ENCODE data around the gene CIDEC.

The CIDEC gene, protein sequence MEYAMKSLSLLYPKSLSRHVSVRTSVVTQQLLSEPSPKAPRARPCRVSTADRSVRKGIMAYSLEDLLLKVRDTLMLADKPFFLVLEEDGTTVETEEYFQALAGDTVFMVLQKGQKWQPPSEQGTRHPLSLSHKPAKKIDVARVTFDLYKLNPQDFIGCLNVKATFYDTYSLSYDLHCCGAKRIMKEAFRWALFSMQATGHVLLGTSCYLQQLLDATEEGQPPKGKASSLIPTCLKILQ

DNA sequence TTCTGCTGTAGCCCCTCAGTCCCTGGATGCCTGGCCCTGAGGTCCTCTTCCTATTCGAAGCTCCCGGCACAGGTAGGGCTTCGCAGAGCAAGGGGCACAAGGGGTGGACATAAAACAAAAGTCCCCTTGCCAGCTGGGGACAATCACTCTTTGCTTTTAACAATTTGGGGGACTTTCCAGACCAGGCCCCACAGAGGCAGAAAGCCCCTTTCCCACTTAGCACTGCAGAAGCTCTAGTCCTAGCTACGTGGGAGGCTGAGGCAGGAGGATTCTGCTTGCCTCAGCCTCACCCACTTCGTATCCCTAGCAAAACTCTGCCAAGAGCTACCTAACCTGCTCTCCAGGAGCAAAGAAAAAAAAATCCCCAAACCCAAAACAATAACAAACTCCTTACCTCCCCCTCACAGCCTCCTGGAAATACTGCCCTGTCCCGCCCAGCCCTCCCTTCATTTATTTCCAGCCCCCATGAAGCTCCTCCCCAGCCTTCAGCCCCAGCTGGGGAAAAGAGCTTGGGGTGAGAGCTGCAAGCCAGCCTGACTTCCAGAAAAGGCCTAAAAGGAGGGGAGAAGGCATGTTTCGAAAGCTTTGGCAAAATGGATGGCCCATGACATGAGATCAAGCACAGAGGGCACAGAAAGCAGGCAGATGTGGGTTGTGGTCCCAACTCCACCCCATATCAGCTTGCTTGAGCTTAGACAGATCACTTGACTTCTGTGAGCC is at the start of gene CIDEC:
TSS of gene CIDEC (minus strand) at position 424 of the 720 bp plus-strand sequence. CDS start 1,767 bp downstream, outside the sequence.
- DNase-seq = no peak

GRCh38 chr3:9928158-9928557 is 48.1 kb upstream of the CIDEC start:
- no peak for DNase-seq

DNA sequence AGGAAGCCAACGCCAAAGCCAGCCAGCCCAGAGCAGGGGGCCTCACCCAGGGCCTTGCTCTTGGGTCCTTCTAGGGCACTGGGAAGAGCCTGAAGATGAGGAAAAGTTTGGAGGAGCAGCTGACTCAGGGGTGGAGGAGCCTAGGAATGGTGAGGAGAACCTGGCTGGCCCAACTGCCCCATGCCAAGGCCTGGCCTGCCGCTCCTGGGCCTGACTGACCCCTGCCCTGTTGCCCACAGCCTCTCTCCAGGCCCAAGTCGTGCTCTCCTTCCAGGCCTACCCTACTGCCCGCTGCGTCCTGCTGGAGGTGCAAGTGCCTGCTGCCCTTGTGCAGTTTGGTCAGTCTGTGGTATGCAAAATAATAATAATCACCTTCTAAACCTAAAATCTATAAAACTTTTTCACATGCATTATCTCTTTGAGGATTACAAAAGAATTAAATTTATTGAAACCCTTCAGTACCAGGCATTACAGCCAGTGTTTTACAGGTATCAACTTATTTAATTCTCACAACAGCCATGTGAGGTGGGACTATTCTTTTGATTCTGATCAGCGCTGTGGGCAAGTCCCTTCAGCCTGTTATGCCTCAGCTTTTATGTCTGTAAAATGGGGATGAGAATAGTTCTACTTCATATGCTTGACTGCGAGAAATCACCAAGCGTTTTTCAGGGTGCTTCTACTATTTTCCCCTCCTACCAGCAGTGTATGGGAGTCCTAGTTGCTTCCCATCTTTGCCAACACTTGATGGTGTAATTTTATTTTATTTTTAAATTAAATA is 38.4 kb upstream of the CIDEC start:
- no peak for DNase-seq

GRCh38 chr3:9917820-9918219 is 37.8 kb upstream of the CIDEC start:
- DNase-seq = no peak

DNA sequence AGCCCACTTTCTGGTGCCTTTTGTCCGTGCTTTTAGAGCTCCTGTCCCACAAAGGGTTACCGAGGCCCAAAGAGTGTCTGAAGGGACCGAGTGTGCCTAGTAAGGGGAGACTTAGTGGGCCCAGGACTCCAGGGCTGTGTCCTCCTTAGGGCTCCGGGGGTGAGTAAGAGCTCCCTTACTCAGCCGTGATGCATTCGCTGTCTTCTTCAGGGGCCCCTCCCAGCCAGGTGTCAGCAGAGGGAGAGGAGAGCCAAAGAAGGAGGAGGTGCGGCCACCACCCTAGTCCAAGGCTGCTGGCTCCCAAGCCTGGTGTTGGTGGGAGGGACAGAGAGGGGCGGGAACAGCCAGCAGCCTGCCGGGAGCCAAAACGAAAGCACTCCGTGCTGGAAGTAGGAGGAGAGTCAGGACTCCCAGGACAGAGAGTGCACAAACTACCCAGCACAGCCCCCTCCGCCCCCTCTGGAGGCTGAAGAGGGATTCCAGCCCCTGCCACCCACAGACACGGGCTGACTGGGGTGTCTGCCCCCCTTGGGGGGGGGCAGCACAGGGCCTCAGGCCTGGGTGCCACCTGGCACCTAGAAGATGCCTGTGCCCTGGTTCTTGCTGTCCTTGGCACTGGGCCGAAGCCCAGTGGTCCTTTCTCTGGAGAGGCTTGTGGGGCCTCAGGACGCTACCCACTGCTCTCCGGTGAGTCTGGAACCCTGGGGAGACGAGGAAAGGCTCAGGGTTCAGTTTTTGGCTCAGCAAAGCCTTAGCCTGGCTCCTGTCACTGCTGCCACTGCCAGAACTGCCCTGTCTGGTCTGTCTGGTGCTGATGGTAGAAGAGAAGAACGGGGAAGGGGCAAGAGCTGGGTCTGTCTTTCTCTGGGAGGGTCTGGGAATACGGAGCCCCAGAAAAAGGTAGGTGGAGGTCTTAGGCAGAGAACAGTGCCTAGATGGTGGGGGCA is 37.0 kb upstream of the CIDEC start, which contains the start of gene IL17RC:
TSS of gene IL17RC (plus strand) at position 365 of the 947 bp plus-strand sequence. CDS start at position 583, 218 bp downstream.
- DNase-seq = peak; percentile 13

- DNase-seq = no peak
These were observed 36.3 kb upstream of the CIDEC start for GRCh38 chr3:9916346-9916733.

- DNase-seq = no peak
These were observed 35.4 kb upstream of the CIDEC start for GRCh38 chr3:9915254-9916141.

GRCh38 chr3:9914559-9915253 is 34.7 kb upstream of the CIDEC start:
- no peak for DNase-seq

DNA sequence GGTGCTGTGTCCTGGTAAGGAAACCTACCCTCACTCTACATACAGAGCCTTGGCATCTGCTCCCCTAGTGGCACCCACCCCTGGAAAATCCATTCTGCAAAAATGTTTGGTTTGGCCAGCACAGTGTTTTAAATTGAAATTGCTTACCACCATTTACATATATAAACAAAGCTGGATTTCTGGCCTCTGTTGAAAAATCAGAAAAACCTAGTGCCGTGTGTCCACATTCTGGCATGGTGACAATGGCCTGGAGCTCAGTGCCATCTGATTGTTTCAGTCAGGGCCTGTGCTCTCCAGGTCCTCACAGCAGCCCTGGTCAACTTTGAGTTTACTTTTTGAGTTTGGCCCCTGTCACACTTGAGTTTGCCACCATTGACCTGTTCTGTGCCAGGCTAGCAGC is 34.0 kb upstream of the CIDEC start:
- no peak for DNase-seq

GRCh38 chr3:9913601-9914000 is 33.5 kb upstream of the CIDEC start:
- DNase-seq = no peak

DNA sequence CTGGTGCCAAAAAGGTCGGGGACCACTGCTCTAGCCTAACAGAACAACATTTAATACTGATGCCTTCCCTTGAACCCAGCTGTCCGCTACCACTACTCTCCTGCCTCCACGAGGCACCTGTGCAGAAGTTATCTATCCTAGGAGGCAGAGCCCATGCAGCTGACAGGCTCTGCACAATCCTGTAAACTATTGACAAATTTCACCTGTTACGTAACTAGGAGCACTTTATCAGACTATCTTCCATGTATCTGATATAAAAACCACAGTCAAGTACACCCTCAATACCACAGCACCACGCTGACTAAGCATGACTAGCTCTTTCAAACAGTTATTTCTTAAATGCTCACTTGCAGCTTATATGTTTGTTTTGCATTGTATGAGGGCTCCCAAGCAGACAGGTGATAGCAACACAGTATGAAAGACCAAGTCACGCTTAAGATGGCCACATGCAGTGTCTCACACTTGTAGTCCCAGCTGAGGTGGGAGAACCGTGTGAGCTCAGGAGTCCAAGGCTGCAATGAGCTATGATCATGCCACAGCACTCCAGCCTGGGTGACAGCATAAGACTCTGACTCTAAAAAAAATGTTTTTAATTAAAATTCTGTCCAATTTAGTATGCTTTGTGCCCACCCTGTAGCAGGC is 32.4 kb upstream of the CIDEC start:
- peak; percentile 28 for DNase-seq

DNA sequence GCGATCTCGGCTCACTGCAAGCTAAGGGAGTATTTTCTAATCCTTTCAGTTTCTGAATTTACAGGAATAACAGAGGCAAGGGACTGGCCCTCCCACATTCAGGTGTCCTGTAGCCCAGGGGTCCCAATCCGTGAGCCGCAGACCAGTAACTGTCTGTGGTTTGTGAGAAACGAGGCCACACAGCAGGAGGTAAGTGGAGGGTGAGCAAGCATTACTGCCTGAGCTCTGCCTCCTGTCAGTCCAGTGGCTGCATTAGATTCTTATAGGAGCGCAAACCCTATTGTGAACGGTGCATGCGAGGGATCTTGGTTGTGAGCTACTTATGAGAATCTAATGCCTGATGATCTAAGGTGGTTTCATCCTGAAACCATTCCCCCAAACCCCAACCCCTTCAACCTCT is 31.8 kb upstream of the CIDEC start:
- DNase-seq = no peak

DNA sequence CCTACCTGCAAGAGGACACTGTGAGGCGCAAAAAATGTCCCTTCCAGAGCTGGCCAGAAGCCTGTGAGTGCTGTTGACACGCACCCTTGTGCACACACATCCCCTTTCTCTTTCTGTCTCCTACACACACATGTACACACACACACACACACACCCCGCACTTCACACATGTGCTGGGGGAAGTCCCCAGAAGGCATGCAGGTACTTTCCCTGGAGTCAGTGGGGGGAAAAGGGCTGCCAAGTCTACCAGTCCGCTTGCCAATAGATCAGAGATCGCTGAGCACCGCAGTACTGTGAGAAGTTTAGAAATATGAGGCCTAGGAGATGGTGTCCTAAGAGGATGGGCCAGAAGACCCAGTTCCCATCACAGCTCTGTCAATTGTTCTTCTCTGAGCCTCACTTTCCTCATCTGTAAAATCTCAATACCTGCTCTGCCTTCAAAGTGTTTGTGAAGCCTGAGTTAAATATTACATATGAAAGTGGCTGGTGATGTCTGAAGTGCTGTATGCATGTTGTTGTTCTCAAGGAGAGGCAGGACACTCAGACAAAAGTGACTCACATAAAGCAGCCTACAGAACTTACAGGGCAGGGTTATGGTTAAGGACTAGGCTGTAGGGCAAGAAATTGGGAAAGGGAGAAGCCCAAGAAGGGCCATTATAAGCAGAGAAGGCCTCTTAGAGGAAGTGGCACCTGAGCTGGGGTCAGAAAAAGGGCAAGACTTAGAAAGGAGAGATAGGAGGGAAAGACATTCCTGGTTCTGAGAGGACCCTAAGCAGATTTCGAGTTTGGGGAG is 29.4 kb upstream of the CIDEC start:
- DNase-seq = peak; percentile 40

DNA sequence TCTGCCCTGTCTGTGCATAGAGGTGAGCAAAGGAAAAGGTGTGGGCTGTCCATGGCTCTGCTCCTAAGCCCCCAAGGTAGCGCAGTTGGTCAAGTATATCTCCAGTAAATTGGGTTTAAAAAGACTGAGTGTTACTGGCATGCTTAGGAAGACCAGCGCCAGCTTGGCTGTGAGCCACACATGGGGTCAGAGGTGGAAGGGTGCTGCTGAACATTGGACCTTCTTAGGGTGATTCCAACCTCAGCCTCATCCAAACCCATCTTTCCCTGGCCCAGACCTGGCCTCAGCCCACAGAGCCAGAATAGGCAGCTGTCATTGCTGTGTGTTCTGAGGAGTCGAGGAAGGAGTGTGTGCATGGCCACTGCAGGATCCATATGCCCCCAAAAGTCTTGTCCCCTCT is 28.2 kb upstream of the CIDEC start:
- DNase-seq = no peak

DNA sequence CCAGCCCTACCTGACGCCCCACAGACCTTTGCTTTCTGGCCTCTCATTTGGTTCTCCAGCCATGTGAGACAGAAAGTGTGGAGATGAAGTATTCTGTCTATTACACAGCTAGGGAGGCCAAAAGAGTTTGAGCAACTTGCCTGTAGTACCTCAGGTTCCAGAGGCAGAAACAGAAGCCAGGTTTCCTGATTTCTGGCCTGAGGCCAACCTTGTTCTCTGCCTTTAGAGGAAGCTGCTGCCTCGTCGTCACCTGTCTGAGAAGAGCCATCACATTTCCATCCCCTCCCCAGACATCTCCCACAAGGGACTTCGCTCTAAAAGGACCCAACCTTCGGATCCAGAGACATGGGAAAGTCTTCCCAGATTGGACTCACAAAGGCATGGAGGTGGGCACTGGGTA is 26.4 kb upstream of the CIDEC start:
- no peak for DNase-seq

- no peak for DNase-seq
These were observed 23.9 kb upstream of the CIDEC start for GRCh38 chr3:9903904-9904303.

DNA sequence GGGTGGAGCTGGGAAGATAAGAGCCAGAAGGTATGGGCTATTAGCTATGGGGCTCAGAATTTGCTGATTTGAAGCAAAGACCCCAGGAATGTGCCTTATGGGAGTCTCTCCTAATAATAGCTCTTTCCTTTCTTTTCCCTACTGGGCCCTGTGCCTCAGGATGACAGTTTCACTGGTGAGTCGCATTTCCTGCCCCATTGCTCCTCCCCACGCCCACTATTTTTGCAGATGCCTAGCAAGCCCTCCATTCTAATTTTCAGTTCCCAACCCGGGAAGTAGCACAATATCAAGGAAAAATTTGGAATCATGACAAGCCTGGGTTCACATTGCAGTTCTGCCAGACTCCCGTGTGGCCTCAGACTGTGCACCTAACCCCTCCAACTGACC is 23.2 kb upstream of the CIDEC start:
- DNase-seq = no peak

- no peak for DNase-seq
These were observed 22.6 kb upstream of the CIDEC start, which contains the start of gene IL17RE for GRCh38 chr3:9902372-9903237. IL17RE (plus strand) TSS chr3:9902848; CDS start chr3:9902933, 85 bp downstream.

Data from stimulated activated naive CD4-positive, alpha-beta T cell treated with Interleukin-2 at 50 U/mL for 16 hours (primary cell).